ENCODE measurements around the gene MAN1A1. TPM values are rescaled to one million over a fixed set of nuclear protein-coding genes. Genes with fewer than 3 reads are reported as not detected.

The MAN1A1 gene
- total RNA-seq, 1 experiment from 2014 or later, result 19.0 TPM

GRCh38 chr6:119319694-119320093, 29.9 kb downstream of the MAN1A1 start:
- no peak for DNase-seq
- no peak overlapping the region for H2AFZ ChIP-seq (ENCODE audit: low read length)
- H3F3A ChIP-seq (ENCODE audit: low read length, unreplicated experiment), result no peaks in the 10 kb centered on the region
- H4K20me1 ChIP-seq (ENCODE audit: low read length), result no peaks in the 10 kb centered on the region
- no peak for TF ChIP-seq EZH2phosphoT487 (IDR thresholded peaks at IDR 0.05; ENCODE audit: borderline replicate concordance, low read length)
- TF ChIP-seq CTCF (conservative IDR thresholded peaks at IDR 0.05; ENCODE audit: low read depth, low read length), result no peak
- TF ChIP-seq EZH2 (IDR thresholded peaks at IDR 0.05; ENCODE audit: low read length, unreplicated experiment), result no peak
- no peaks in the 10 kb centered on the region for H3K27me3 ChIP-seq (ENCODE audit: low read length)
- no peaks in the 10 kb centered on the region for H3K36me3 ChIP-seq (ENCODE audit: low read depth, low read length)
- ATAC-seq, result no peak
- POLR2A ChIA-PET (ENCODE audit: unreplicated experiment), result no interaction called here
- H3K4me3 ChIP-seq (ENCODE audit: low read length), result no peak overlapping the region
- intact Hi-C loops (cut with micrococcal nuclease), result no loop called here
- CTCF ChIA-PET, result interaction anchor here (0.7 kb wide), 1 partner anchor 299 kb away, joined by 3 read pairs; no protein-coding TSS in a partner anchor
- H3K9me2 ChIP-seq (replicated peaks; ENCODE audit: low read length), result no peaks in the 10 kb centered on the region
- H3K79me2 ChIP-seq (ENCODE audit: low read length), result no peaks in the 10 kb centered on the region
- BruUV-seq (replicated peaks), result no TSS peak
- no peak overlapping the region for H3K4me2 ChIP-seq (ENCODE audit: low read length)
- peaks cover 7% of the 10 kb centered on the region for H3K4me1 ChIP-seq (ENCODE audit: insufficient read depth, low read length)
- H3K9ac ChIP-seq (ENCODE audit: low read length), result no peak overlapping the region
- H3K27ac ChIP-seq (ENCODE audit: low read length), result no peak overlapping the region
- H3K9me3 ChIP-seq (ENCODE audit: low read length), result no peaks in the 10 kb centered on the region

DNA sequence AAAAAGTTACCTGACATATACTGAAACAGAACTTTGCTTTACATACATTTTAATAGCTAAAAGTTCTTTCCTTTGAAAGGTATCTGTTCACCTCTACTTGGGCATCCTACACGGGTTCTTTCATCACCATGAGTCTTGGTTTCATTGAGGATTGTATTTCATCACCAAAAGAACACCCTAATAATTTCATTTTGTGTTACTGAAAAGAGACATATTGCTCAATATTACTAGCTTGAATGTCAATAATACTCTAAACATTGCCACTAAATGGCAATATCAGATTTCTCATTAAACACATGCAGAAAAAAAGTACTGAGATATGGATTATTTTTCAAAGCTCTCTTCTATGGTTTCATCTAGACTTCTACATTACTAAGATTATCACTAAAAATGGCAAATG, 30.8 kb downstream of the MAN1A1 start:
- no TSS peak for BruUV-seq (replicated peaks)
- intact Hi-C loops (cut with micrococcal nuclease), result no loop called here
- Histone ChIP-seq H2AFZ (ENCODE audit: low read length) (no peak overlapping the region), H3K9me3 (ENCODE audit: low read length) (no peaks in the 10 kb centered on the region), H3K4me3 (ENCODE audit: low read length) (no peak overlapping the region), H3F3A (ENCODE audit: low read length, unreplicated experiment) (no peaks in the 10 kb centered on the region), H3K27ac (ENCODE audit: low read length) (no peak overlapping the region), H3K4me1 (ENCODE audit: insufficient read depth, low read length) (peaks cover 4% of the 10 kb centered on the region; the same call in 1 of the 2 replicates), H3K4me2 (ENCODE audit: low read length) (no peak overlapping the region), H3K36me3 (ENCODE audit: low read depth, low read length) (no peaks in the 10 kb centered on the region), H3K27me3 (ENCODE audit: low read length) (no peaks in the 10 kb centered on the region), H3K9ac (ENCODE audit: low read length) (no peak overlapping the region), H3K9me2 (replicated peaks; ENCODE audit: low read length) (no peaks in the 10 kb centered on the region), H4K20me1 (ENCODE audit: low read length) (no peaks in the 10 kb centered on the region), H3K79me2 (ENCODE audit: low read length) (no peaks in the 10 kb centered on the region)
- POLR2A ChIA-PET (ENCODE audit: unreplicated experiment), result no interaction called here
- CTCF ChIA-PET, result no interaction called here
- no peak for DNase-seq
- TF ChIP-seq EZH2phosphoT487 (IDR thresholded peaks at IDR 0.05; ENCODE audit: borderline replicate concordance, low read length) (no peak), EZH2 (IDR thresholded peaks at IDR 0.05; ENCODE audit: low read length, unreplicated experiment) (no peak), CTCF (conservative IDR thresholded peaks at IDR 0.05; ENCODE audit: low read depth, low read length) (no peak)
- no peak for ATAC-seq

- H4K20me1 ChIP-seq (ENCODE audit: low read length), result no peaks in the 10 kb centered on the region
- no peak overlapping the region for H2AFZ ChIP-seq (ENCODE audit: low read length)
- no peak overlapping the region for H3K9ac ChIP-seq (ENCODE audit: low read length)
- H3K4me3 ChIP-seq (ENCODE audit: low read length), result no peak overlapping the region
- H3K36me3 ChIP-seq (ENCODE audit: low read depth, low read length), result no peaks in the 10 kb centered on the region
- no peak overlapping the region for H3K4me2 ChIP-seq (ENCODE audit: low read length)
- DNase-seq, result no peak
- H3K9me2 ChIP-seq (replicated peaks; ENCODE audit: low read length), result no peaks in the 10 kb centered on the region
- no peaks in the 10 kb centered on the region for H3K9me3 ChIP-seq (ENCODE audit: low read length)
- H3K27ac ChIP-seq (ENCODE audit: low read length), result no peak overlapping the region
- no peaks in the 10 kb centered on the region for H3K4me1 ChIP-seq (ENCODE audit: insufficient read depth, low read length)
- CTCF ChIA-PET, result no interaction called here
- no peaks in the 10 kb centered on the region for H3K79me2 ChIP-seq (ENCODE audit: low read length)
- POLR2A ChIA-PET (ENCODE audit: unreplicated experiment), result no interaction called here
- TF ChIP-seq EZH2 (IDR thresholded peaks at IDR 0.05; ENCODE audit: low read length, unreplicated experiment) (no peak), EZH2phosphoT487 (IDR thresholded peaks at IDR 0.05; ENCODE audit: borderline replicate concordance, low read length) (no peak), CTCF (conservative IDR thresholded peaks at IDR 0.05; ENCODE audit: low read depth, low read length) (no peak)
- H3F3A ChIP-seq (ENCODE audit: low read length, unreplicated experiment), result no peaks in the 10 kb centered on the region
- intact Hi-C loops (cut with micrococcal nuclease), result no loop called here
- ATAC-seq, result no peak
- no peaks in the 10 kb centered on the region for H3K27me3 ChIP-seq (ENCODE audit: low read length)
- BruUV-seq (replicated peaks), result no TSS peak
Observed at GRCh38 chr6:119318176-119318575, 31.4 kb downstream of the MAN1A1 start.

All from PC-3 (cell line).